Parathyroid adenoma (tissue), 2 donors: ENCODE measurements around the gene ECT2.
"Not testable (repeated sequence)": the region's sequence is repeated elsewhere in the genome, so short reads cannot be mapped to it uniquely, and the experiment has no call there.

ENCODE experiments used
- H2AFZ ChIP-seq: fragments of 300-600 bp; sonication (generic); one replicate; pipeline ENCODE4 v1.7.0; 2017; ENCODE audit warnings: antibody characterized with exemption, mild to moderate bottlenecking
- H3K27ac ChIP-seq: fragments of 300-600 bp; sonication (generic); one replicate; pipeline ENCODE4 v1.7.0; 2017
- H3K27me3 ChIP-seq: fragments of 300-600 bp; sonication (generic); one replicate; pipeline ENCODE4 v1.7.0; 2017; ENCODE audit warnings: low read length; ENCODE audit not compliant: control insufficient read depth, insufficient read depth
- H3K36me3 ChIP-seq: fragments of 300-600 bp; sonication (generic); one replicate; pipeline ENCODE4 v1.7.0; 2017; ENCODE audit warnings: low read length; ENCODE audit not compliant: control insufficient read depth, insufficient read depth
- H3K4me1 ChIP-seq: fragments of 300-600 bp; sonication (generic); one replicate; pipeline ENCODE4 v1.7.0; 2017; ENCODE audit warnings: control low read depth
- H3K4me2 ChIP-seq: fragments of 300-600 bp; sonication (generic); one replicate; pipeline ENCODE4 v1.7.0; 2017; ENCODE audit warnings: low read length
- H3K4me3 ChIP-seq: fragments of 300-600 bp; sonication (generic); one replicate; pipeline ENCODE4 v1.7.0; 2017; ENCODE audit warnings: low read depth, low read length
- H3K79me2 ChIP-seq: fragments of 300-600 bp; sonication (generic); one replicate; pipeline ENCODE4 v1.7.0; 2017; ENCODE audit warnings: control low read depth
- H3K9ac ChIP-seq: fragments of 300-600 bp; sonication (generic); one replicate; pipeline ENCODE4 v1.7.0; 2017; ENCODE audit warnings: mild to moderate bottlenecking
- H3K9me3 ChIP-seq: fragments of 300-600 bp; sonication (generic); one replicate; pipeline ENCODE4 v1.7.0; 2017; ENCODE audit warnings: low read length; ENCODE audit not compliant: control insufficient read depth
- TF ChIP-seq, protein P1 (sequence below): fragments of 300-600 bp; sonication (generic); IDR thresholded peaks from one replicate; pipeline ENCODE4 v1.7.0; 2017; ENCODE audit warnings: antibody characterized with exemption, mild to moderate bottlenecking
- donor health status: primary hyperparathyroidism.

Gene ECT2

GRCh38 chr3:172716476-172716875 is 34.0 kb upstream of the ECT2 start:
- Histone ChIP-seq H3K36me3 (no peaks in the 10 kb centered on the region), H3K27me3 (no peaks in the 10 kb centered on the region), H3K79me2 (peaks cover 2% of the 10 kb centered on the region), H3K27ac (no peak overlapping the region), H3K9me3 (no peaks in the 10 kb centered on the region), H2AFZ (no peak overlapping the region), H3K4me3 (no peak overlapping the region), H3K9ac (no peak overlapping the region), H3K4me1 (no peaks in the 10 kb centered on the region), H3K4me2 (no peak overlapping the region)
- TF ChIP-seq, protein P1, sequence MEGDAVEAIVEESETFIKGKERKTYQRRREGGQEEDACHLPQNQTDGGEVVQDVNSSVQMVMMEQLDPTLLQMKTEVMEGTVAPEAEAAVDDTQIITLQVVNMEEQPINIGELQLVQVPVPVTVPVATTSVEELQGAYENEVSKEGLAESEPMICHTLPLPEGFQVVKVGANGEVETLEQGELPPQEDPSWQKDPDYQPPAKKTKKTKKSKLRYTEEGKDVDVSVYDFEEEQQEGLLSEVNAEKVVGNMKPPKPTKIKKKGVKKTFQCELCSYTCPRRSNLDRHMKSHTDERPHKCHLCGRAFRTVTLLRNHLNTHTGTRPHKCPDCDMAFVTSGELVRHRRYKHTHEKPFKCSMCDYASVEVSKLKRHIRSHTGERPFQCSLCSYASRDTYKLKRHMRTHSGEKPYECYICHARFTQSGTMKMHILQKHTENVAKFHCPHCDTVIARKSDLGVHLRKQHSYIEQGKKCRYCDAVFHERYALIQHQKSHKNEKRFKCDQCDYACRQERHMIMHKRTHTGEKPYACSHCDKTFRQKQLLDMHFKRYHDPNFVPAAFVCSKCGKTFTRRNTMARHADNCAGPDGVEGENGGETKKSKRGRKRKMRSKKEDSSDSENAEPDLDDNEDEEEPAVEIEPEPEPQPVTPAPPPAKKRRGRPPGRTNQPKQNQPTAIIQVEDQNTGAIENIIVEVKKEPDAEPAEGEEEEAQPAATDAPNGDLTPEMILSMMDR, result no peak

GRCh38 chr3:172717493-172718088 is 32.9 kb upstream of the ECT2 start:
- H3K27ac ChIP-seq, result no peak overlapping the region
- H3K4me2 ChIP-seq, result no peak overlapping the region
- H3K9ac ChIP-seq, result no peak overlapping the region
- H3K79me2 ChIP-seq, result peaks cover 2% of the 10 kb centered on the region
- TF ChIP-seq, protein P1, result peak; percentile 41
- no peaks in the 10 kb centered on the region for H3K9me3 ChIP-seq
- H3K36me3 ChIP-seq, result no peaks in the 10 kb centered on the region
- H3K4me3 ChIP-seq, result no peak overlapping the region
- no peaks in the 10 kb centered on the region for H3K4me1 ChIP-seq
- no peak overlapping the region for H2AFZ ChIP-seq
- no peaks in the 10 kb centered on the region for H3K27me3 ChIP-seq

GRCh38 chr3:172722536-172723040 is 27.9 kb upstream of the ECT2 start:
- H3K4me3 ChIP-seq, H3K27me3 ChIP-seq, H3K4me2 ChIP-seq: not testable (repeated sequence)

DNA sequence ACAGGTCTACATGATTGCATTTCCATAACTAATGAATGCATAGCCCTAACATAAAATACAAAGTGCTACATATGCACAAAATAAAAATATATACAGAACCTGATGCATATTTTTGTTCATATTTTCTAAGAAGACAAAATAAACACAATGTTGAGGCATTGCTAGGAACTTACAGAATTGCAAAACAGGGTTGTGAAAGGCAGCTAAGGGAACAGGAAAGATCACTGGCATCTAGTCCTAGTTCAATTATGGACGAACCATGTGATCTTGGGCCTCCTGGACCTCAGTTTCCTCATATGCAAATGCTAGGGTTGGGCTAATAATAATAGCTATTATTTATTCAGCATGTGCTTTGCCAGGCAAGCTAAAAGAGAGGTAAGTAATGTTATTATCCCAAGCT is 24.1 kb upstream of the ECT2 start:
- TF ChIP-seq, protein P1, result no peak
- no peaks in the 10 kb centered on the region for H3K27me3 ChIP-seq
- H3K4me2 ChIP-seq, result no peak overlapping the region
- no peaks in the 10 kb centered on the region for H3K36me3 ChIP-seq
- no peaks in the 10 kb centered on the region for H3K4me1 ChIP-seq
- H3K9ac ChIP-seq, result no peak overlapping the region
- H3K27ac ChIP-seq, result no peak overlapping the region
- H3K4me3 ChIP-seq, result no peak overlapping the region
- H3K9me3 ChIP-seq, result no peaks in the 10 kb centered on the region
- no peaks in the 10 kb centered on the region for H3K79me2 ChIP-seq
- H2AFZ ChIP-seq, result no peak overlapping the region

More at GRCh38 chr3:172722536-172723040, 27.9 kb upstream of the ECT2 start:
- H3K4me1 ChIP-seq, H2AFZ ChIP-seq, H3K36me3 ChIP-seq, H3K27ac ChIP-seq, H3K79me2 ChIP-seq, H3K9ac ChIP-seq, H3K9me3 ChIP-seq: not testable (repeated sequence)

DNA sequence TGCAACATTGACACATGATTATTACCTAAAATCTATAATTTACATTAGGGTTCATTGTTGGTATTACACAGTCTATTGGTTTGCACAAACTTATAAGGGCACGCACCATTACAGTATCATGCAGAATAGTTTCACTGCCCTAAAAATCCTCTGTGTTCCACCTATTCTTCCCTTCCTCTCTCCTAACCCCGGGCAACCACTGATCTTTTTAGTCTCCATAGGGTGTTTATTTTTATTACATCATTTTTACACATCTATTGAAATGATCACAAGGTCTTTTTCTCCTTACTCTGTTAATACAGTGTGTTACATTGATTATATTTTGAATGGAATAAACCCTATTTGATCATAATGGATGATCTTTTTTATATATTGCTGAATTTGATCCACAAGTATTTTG is 15.5 kb upstream of the ECT2 start:
- Histone ChIP-seq H3K4me2 (no peak overlapping the region), H3K4me1 (no peaks in the 10 kb centered on the region), H3K27me3 (no peaks in the 10 kb centered on the region), H3K79me2 (no peaks in the 10 kb centered on the region), H3K9ac (no peak overlapping the region), H3K27ac (no peak overlapping the region), H3K4me3 (no peak overlapping the region), H3K36me3 (no peaks in the 10 kb centered on the region), H2AFZ (no peak overlapping the region), H3K9me3 (no peaks in the 10 kb centered on the region)
- TF ChIP-seq, protein P1, result no peak
